ENCODE results near the gene CD163L1.

DNA sequence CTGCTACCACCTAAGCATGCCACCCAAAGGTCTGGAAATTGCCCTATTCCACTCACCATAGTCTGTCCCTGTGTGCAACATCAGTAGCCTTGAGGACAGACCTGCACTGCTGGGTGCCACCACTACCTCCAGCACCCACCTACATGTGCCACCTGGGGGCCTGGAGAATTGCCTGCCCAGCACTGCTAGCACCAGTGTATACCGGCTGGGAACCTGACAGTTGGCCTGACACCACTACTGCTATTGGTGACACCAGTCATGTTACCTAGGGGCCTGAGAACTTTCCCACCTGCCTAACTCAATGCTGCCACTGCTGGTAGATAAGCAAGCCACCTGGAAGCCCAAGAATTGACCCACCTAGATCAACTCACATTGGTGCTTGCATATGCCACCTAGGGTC lies 60.8 kb downstream of the CD163L1 start:
- TF ChIP-seq SUZ12 (IDR thresholded peaks at IDR 0.05; ENCODE audit: extremely low read depth, insufficient read depth, insufficient read length) (no peak), YY1 (IDR thresholded peaks at IDR 0.05; ENCODE audit: insufficient read depth, insufficient read length) (no peak), ZNF274 (IDR thresholded peaks at IDR 0.05; ENCODE audit: low read depth, low read length) (no peak)
